ENCODE measurements around the gene RNASEL. TPM values are rescaled to one million over a fixed set of nuclear protein-coding genes. Genes with fewer than 3 reads are reported as not detected.

Gene RNASEL
- total RNA-seq, 4 donors from 2014 or later = 6.1 to 8.0 (median 7.1) TPM

DNA sequence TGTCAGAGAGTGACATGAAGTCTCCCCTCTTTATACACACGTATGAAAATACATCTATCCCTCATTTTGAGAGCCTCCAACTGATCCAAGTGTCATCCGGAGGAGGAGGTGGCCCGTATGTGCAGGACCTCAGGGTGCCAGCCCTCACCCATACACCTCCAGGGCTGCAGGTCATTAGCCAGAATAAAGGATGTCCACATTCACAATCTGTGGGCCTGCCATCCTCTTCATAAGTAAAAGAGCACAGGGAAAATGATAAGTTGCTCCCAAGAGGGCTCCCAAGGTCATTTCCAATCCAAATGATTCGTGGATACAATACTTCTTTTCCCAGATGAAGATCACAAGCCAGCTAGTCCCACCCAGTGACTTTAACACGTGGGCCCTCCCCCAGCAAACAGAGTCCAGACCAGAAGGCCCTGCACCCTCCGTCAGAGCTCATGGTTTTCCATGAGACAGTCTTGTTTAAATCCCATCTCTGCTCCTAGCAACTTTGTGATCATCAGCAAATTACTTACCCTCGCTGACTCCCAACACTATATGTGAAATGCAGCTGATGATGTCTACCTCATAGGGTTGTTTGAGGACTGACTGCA, 28.6 kb downstream of the RNASEL start:
- WGBS, 2 donors = 69 to 78% methylated on average over 7 of the region's 7 CpGs
- no peak for TF ChIP-seq POLR2A (IDR thresholded peaks at IDR 0.05)
- TF ChIP-seq, protein P1, sequence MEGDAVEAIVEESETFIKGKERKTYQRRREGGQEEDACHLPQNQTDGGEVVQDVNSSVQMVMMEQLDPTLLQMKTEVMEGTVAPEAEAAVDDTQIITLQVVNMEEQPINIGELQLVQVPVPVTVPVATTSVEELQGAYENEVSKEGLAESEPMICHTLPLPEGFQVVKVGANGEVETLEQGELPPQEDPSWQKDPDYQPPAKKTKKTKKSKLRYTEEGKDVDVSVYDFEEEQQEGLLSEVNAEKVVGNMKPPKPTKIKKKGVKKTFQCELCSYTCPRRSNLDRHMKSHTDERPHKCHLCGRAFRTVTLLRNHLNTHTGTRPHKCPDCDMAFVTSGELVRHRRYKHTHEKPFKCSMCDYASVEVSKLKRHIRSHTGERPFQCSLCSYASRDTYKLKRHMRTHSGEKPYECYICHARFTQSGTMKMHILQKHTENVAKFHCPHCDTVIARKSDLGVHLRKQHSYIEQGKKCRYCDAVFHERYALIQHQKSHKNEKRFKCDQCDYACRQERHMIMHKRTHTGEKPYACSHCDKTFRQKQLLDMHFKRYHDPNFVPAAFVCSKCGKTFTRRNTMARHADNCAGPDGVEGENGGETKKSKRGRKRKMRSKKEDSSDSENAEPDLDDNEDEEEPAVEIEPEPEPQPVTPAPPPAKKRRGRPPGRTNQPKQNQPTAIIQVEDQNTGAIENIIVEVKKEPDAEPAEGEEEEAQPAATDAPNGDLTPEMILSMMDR (IDR thresholded peaks at IDR 0.05) = no peak
- no peak for DNase-seq (ENCODE audit: low spot score in 2 of 2)
- intact Hi-C loops (cut with DNase I; ENCODE audit: low total_unique reads) = no loop called here
- no peak overlapping the region for H3K4me3 ChIP-seq (ENCODE audit: low read depth, poor library complexity, severe bottlenecking)

- no peak for DNase-seq (ENCODE audit: low spot score in 2 of 2)
- TF ChIP-seq, protein P1 (IDR thresholded peaks at IDR 0.05) = no peak
- no peak for TF ChIP-seq POLR2A (IDR thresholded peaks at IDR 0.05)
- intact Hi-C loops (cut with DNase I; ENCODE audit: low total_unique reads) = no loop called here
- no peak overlapping the region for H3K4me3 ChIP-seq (ENCODE audit: low read depth, poor library complexity, severe bottlenecking)
Measured at GRCh38 chr1:182556279-182556678, 32.8 kb downstream of the RNASEL start.

DNA sequence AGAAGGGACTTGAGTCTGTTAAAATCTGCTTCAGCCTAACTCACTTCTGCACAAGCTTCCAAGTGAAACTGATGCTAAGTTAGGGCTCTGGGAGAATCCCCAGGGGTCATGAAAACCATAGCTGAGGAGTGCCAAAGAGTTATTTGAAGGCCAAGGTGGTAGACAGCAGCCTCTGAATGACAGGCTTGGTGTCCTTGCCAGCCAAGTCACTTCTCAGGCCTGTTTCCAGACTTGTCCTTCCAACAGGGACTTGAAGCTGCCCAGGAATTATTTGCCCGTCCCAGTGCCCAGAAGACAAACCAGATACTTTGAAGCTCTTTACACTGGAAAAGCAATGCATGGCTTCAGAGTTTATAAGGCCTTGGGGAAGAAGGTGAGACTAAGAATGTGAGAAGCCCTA, 33.6 kb downstream of the RNASEL start:
- TF ChIP-seq POLR2A (IDR thresholded peaks at IDR 0.05) = no peak
- TF ChIP-seq, protein P1 (IDR thresholded peaks at IDR 0.05) = no peak
- 88 to 94% methylated on average over 1 of the region's 1 CpG for WGBS, 2 donors
- intact Hi-C loops (cut with DNase I; ENCODE audit: low total_unique reads) = no loop called here
- no peak overlapping the region for H3K4me3 ChIP-seq (ENCODE audit: low read depth, poor library complexity, severe bottlenecking)
- DNase-seq (ENCODE audit: low spot score in 2 of 2) = no peak

GRCh38 chr1:182552527-182552926, 36.5 kb downstream of the RNASEL start:
- no peak for DNase-seq (ENCODE audit: low spot score in 2 of 2)
- WGBS, 2 donors = 83 to 85% methylated on average over 2 of the region's 2 CpGs
- intact Hi-C loops (cut with DNase I; ENCODE audit: low total_unique reads) = no loop called here
- no peak overlapping the region for H3K4me3 ChIP-seq (ENCODE audit: low read depth, poor library complexity, severe bottlenecking)
- no peak for TF ChIP-seq POLR2A (IDR thresholded peaks at IDR 0.05)
- TF ChIP-seq, protein P1 (IDR thresholded peaks at IDR 0.05) = no peak

DNA sequence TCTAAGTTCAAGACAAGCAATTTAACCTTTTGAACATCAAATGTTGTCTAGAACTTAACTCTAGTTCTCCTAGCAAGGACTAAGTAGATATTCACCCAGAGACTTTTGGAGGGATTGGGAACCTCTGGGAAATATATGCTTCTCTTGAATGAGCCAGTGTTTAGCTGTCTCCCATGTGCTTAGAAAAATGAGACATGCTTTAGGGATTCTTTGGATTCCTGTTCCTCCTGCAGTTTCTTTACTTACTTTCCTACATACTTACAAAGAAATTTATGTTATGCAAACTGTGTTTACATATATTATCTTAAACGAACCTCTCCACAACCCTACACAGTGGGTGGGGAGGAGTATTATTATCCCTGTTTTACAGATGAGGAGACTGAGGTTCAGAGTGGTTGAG, 39.2 kb downstream of the RNASEL start:
- DNase-seq (ENCODE audit: low spot score in 2 of 2) = no peak
- intact Hi-C loops (cut with DNase I; ENCODE audit: low total_unique reads) = no loop called here
- H3K4me3 ChIP-seq (ENCODE audit: low read depth, poor library complexity, severe bottlenecking) = no peak overlapping the region
- no peak for TF ChIP-seq POLR2A (IDR thresholded peaks at IDR 0.05)
- TF ChIP-seq, protein P1 (IDR thresholded peaks at IDR 0.05) = no peak
- WGBS, 2 donors = 32 to 36% methylated on average over 1 of the region's 1 CpG

GRCh38 chr1:182549346-182549745, 39.7 kb downstream of the RNASEL start:
- no peak for TF ChIP-seq POLR2A (IDR thresholded peaks at IDR 0.05)
- TF ChIP-seq, protein P1 (IDR thresholded peaks at IDR 0.05) = no peak
- intact Hi-C loops (cut with DNase I; ENCODE audit: low total_unique reads) = no loop called here
- no peak for DNase-seq (ENCODE audit: low spot score in 2 of 2)
- no peak overlapping the region for H3K4me3 ChIP-seq (ENCODE audit: low read depth, poor library complexity, severe bottlenecking)

Data from lower leg skin (tissue), 4 donors.